ENCODE data around the gene GALNT11.
"Not testable (repeated sequence)": the region's sequence is repeated elsewhere in the genome, so short reads cannot be mapped to it uniquely, and the experiment has no call there.

The GALNT11 gene

DNA sequence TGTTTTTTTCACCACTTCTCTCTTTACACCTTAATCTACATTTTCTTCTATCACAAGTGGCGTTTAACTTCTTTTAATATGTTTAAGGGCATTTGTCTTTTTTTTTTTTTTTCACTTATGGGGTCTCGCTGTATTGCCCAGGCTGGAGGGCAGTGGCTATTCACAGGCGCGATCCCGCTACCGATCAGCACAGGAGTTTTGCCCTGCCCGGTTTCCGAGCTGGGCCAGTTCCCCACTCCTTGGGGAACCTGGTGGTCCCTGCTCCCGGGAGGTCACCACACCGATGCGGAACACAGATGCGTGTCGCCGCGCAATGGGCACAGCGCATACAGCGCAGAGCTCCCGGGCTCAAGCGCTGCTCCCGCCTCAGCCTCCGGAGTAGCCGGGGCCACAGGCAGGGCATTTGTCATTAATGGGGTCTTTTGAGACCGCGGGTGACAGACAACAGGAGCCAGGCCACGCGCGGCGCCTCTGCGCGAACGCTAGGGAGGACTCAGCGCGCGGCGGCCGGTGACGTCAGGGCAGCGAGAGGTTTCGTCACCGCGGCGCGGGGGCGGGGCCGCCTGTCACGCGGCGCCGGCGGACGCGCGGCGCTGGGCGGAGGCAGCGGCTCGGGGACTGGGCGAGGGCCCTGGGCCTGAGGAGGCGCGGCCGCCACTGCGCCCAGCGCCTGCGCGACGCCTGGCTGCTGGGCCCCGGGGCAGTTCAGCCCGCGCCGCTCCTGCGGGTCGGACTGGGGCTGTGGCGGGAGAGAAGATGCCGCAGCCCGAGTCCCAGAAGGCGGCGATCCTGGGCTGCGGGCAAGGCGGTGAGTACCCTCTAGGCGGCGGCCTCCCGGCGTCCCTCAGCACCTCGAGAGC is at the start of gene GALNT11:
Gene GALNT11 (plus strand): TSS at position 598 of the 860 bp plus-strand sequence. CDS start 68,554 bp downstream, outside the sequence.
- DNase-seq (ENCODE audit: low spot score), result peak; percentile 88

GRCh38 chr7:151978616-151979015 is 46.9 kb upstream of the GALNT11 start:
- no peak for DNase-seq (ENCODE audit: low spot score)

- no peak for DNase-seq (ENCODE audit: low spot score)
Observed at GRCh38 chr7:151981223-151981622, 44.3 kb upstream of the GALNT11 start.

DNA sequence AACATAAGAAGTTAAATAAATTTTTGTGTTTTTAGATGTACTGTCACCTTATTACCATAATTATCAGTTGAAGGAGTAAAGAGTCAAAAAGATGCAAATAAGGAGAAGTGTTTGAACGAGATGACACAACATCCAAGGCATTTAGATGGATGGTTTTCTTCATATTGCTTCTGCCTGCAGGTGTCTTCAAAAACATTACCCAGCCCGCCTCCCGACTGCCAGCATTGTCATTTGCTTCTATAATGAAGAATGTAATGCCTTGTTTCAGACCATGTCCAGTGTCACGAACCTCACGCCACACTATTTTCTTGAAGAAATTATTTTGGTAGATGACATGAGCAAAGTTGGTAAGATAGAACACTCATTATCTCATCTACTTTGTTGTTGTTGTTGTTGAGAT is 42.7 kb upstream of the GALNT11 start:
- no peak for DNase-seq (ENCODE audit: low spot score)

GRCh38 chr7:151984612-151985011 is 40.9 kb upstream of the GALNT11 start:
- no peak for DNase-seq (ENCODE audit: low spot score)

DNA sequence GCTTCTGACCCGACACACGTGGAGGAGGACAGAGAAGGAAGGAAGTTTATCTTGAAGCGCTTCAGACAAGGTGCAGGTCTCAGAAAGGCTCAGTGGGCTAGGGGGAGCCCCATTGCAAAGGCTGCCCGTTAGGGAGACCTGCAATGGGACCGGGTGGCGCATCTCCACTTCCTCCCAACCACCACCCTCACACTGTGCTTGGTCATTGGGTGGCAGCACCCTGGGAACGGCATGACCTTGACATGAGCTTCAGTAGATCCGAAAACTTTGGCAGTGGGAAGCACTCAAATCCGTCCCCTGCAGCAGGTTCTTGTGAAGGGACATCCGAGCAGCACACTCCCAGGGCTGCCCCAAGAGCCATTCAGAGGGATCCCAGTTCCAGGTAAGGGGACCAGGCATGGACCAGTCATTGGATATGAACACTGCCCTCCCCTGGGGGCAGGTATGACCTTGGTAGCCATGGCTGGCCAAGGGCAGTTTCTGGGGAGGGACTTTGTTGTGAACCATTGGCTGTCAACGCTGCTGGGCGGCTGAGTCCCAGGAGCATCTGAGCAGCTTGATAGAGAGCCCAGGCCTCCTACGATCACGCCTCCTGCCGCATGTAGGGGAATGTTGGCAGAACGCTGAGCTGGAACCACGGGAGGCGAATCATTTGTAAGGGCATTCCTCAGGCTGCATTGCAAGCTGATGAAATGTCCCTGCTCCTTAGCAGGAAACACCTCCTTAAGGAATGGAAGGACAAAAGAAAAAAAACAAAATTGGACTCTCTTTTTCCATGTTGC is 37.5 kb upstream of the GALNT11 start:
- DNase-seq (ENCODE audit: low spot score), result no peak

GRCh38 chr7:151992375-151992774 is 33.1 kb upstream of the GALNT11 start:
- DNase-seq (ENCODE audit: low spot score), result no peak

GRCh38 chr7:151993977-151994676 is 31.3 kb upstream of the GALNT11 start:
- DNase-seq (ENCODE audit: low spot score), result no peak

DNA sequence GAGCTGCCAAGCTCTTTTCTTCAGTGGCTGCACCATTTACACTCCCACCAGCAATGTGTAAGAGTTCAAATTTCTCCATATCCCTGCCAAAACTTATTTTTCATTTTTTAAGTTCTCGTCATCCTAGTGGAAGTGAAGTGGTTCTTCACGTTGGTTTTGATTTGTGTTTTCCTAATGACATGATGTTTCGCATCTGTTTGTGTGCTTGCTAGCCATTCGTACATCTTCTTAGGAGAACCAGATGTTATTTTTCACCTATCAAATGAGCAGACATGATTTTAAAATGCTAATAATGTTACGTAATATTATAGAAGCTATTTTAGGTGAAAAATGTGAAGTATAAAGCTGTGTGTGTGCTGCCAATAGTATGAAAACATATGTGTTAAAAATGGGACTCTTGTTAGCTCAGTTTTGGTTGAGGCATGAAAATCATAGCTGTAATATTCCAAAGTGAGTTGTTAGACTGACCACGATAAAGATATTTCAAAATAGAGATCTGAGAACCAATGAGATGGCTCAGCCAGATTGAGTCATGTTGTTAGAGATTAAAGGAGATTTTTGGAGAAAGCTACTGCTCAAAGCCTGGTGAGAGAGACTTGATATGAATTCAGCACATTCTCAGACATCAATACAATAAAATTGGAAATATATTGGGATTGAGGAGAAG is 25.9 kb upstream of the GALNT11 start:
- DNase-seq (ENCODE audit: low spot score), result no peak

DNA sequence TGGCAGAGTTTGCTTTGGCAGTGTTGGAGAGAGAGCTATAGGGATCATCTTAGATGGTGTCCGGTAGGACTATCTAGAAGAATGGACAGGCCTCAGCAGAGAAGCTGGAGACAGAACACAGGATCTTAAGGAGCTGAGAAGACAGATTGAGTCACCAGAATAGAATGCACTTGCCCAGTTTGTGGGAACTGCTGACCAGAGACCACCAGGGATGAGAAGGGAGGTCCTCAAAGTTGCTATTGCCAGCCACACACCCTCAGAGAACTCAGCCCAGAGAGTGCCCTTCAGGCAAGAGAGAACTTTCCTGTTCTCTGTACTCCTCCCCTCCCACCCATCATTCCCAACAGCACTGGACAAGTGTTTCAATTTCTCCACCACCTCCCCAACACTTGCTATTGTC is 25.3 kb upstream of the GALNT11 start:
- DNase-seq (ENCODE audit: low spot score), result no peak

- no peak for DNase-seq (ENCODE audit: low spot score)
Observed at GRCh38 chr7:152006336-152006735, 19.1 kb upstream of the GALNT11 start.

DNA sequence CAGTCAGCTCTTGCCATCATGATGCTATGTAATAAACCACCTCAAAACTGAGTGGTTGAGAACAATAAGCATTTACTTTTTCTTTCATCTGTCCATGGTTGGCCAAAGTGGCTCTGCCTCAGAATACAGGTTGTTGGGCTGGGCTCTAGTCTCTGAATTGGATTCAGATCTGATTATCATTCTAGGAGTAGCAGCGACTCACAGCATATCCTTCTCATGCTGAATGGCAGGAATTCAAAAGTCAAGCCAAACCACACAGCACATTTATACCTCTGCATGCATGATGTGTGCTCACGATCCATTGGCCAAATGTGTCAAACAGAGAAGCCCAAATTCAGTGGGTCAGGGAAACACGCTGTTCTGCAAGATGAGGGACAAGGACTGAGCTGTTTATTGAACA is 13.6 kb upstream of the GALNT11 start:
- no peak for DNase-seq (ENCODE audit: low spot score)

DNA sequence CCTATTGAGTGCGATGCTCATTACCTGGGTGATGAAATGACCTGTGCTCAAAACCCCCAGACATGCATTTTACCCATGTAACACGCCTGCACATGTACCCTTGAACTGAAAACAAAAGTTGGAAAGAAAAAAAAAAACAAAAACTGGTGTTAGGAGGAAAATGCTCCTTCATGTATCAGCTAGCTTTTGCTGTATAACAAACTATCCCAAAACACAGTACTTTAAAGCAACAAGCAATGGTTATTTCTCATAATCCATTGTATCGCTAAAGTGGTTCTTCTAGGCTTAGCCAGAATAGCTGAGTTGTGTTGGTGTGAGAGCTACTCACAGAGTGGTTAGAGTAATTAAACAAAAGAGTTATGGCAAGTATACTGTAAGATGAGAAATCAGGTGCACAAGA is 12.2 kb upstream of the GALNT11 start:
- DNase-seq (ENCODE audit: low spot score), result no peak

DNA sequence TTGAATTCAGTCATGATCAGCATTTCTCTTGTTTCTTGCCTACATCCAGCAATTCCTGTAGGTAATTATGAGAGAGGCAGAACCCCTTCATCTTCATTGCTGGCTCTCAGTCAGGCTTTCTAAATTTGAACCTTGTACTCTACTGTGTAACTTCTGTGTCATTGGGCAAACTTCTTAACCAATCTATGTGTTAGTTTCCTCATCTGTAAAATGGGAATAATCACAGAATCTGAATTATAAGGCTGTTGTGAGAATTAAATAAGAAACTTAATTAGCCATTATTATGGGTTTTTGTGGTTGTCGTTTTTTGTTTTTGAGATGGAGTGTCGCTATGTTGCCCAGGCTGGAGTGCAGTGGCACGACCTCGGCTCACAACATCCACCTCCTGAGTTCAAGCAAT is 11.5 kb upstream of the GALNT11 start:
- DNase-seq (ENCODE audit: low spot score), result no peak

GRCh38 chr7:152014722-152015121 is 10.8 kb upstream of the GALNT11 start:
- DNase-seq (ENCODE audit: low spot score), result no peak

DNA sequence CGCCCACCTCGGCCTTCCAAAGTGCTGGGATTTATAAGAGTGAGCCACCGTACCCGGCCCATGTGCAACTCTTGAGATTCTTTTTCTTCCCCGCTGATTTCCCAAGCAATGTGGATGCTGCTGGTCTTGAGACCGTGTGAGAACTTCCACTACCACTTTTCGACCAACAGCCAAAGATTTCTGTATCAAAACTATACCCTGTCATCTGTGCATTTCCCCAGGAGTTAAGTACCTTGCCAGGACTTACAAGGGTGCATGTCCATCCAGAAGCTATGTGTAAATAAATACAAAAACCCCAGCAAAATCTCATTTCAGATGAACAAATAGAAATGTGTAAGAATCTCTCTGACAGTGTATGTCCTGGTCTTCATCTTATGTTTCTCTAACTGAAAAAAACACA is 9.9 kb upstream of the GALNT11 start:
- no peak for DNase-seq (ENCODE audit: low spot score)

DNA sequence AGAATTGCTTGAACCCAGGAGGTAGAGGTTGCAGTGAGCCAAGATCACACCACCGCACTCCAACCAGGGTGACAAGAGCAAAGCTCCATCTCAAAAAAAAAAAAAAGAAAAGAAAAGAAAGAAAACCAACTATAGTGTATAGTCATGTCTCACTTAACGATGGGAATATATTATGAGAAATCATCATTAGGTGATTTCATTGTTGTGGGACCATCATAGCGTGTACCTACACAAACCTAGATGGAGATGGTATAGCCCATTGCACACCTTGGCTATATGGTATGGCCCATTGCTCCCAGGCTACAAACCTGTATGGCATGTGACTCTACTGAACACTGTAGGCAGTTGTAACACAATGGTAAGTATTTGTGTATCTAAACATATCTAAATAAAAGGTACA is 8.5 kb upstream of the GALNT11 start:
- DNase-seq (ENCODE audit: low spot score), result no peak

- DNase-seq (ENCODE audit: low spot score), result not testable (repeated sequence)
Observed at GRCh38 chr7:152017683-152018082, 7.8 kb upstream of the GALNT11 start.

GRCh38 chr7:152021740-152022139 is 3.7 kb upstream of the GALNT11 start:
- DNase-seq (ENCODE audit: low spot score), result not testable (repeated sequence)

- no peak for DNase-seq (ENCODE audit: low spot score)
Observed at GRCh38 chr7:152025937-152026890, 740 bp downstream of the GALNT11 start.

Data from left forelimb (tissue), 1 donor.